ENCODE measurements around the gene OR6C74.

Gene OR6C74

GRCh38 chr12:55244309-55244708, at the start of gene OR6C74:
Gene OR6C74, plus strand, starts transcription at chr12:55244609. Its CDS starts 2,679 bp downstream, at chr12:55247288.
- no peak for DNase-seq

- DNase-seq = no peak
Observed at GRCh38 chr12:55220725-55221124, 23.7 kb upstream of the OR6C74 start, which contains the start of gene OR10A7. Gene OR10A7, plus strand, starts transcription at chr12:55221025. Its CDS starts 0 bp downstream, at chr12:55221025.

- DNase-seq = no peak
Observed at GRCh38 chr12:55226523-55226922, 17.9 kb upstream of the OR6C74 start.

GRCh38 chr12:55227643-55228042, 16.8 kb upstream of the OR6C74 start:
- no peak for DNase-seq

GRCh38 chr12:55246159-55246558, 1.8 kb downstream of the OR6C74 start:
- DNase-seq = no peak

GRCh38 chr12:55250944-55251343, 6.5 kb downstream of the OR6C74 start:
- no peak for DNase-seq

- DNase-seq = no peak
Observed at GRCh38 chr12:55253281-55253680, 8.9 kb downstream of the OR6C74 start.

- DNase-seq = no peak
Observed at GRCh38 chr12:55256831-55257230, 12.4 kb downstream of the OR6C74 start.

GRCh38 chr12:55258303-55258702, 13.9 kb downstream of the OR6C74 start:
- no peak for DNase-seq

GRCh38 chr12:55280991-55281390, 36.6 kb downstream of the OR6C74 start:
- no peak for DNase-seq

GRCh38 chr12:55289999-55290398, 45.6 kb downstream of the OR6C74 start:
- DNase-seq = no peak

Data from CD4-positive, alpha-beta T cell treated with Interleukin-6 for 4 hours (primary cell).